HG03558 (cell line): ENCODE measurements around the gene CIDEC.

Source experiments
- ATAC-seq: cut with Tn5 transposase; IDR thresholded peaks from one replicate; pipeline ENCODE4 v1.9.1; 2021; ENCODE audit warnings: moderate number of reproducible peaks; ENCODE audit not compliant: unreplicated experiment; ENCODE audit errors: extremely low read depth

The CIDEC gene

GRCh38 chr3:9818666-9819335, 61.3 kb downstream of the CIDEC start:
- no peak for ATAC-seq

GRCh38 chr3:9817436-9817835, 62.6 kb downstream of the CIDEC start:
- ATAC-seq: no peak
